T follicular helper cell (primary cell): ENCODE data around the gene OR13C8.

Experiments
- DNase-seq: peaks from one replicate; pipeline ENCODE4 v3.0.0-alpha.2; 2020; ENCODE audit warnings: low read depth

The OR13C8 gene

DNA sequence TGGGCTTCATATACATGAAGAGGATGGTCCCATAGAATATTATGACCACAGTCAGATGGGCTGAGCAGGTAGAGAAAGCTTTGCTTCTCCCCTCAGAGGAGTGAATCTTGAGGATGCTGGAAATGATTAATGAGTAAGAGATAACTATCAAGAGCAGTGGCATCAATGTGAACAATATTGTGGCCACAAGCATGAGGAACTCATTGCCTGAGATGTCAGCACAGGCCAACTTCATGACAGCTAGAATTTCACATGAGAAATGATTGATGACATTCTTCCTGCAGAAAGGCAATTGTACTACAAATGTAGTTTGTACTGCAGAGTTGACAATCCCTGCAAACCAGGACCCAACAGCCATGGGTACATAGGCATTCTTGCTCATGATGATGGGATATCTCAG lies 48.5 kb downstream of the OR13C8 start:
- DNase-seq, result no peak

DNA sequence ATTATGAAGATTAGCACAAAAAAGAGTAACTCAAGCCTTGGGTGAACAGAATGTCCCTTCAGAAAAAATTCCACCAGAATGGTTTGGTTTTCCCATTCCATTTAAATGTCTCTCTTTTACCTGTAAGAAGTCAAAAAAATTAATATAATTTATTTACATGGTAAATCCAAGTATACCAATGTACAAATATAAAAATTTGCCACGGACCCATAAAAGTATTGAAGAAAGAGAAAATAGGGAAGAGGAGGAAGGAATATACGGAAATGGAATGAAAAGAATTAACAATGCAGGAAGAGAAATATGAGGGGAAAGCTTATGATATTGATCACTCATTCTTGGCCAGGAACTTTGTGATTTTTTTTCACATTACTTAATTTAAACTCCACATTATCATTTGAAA lies 49.1 kb downstream of the OR13C8 start, which contains the start of gene OR13C9:
Gene OR13C9, minus strand, starts transcription at position 101 of the 400 bp plus-strand sequence. Its CDS starts 0 bp downstream, at position 101.
- no peak for DNase-seq
